HG02943 (cell line): ENCODE data around the gene RPS2.
"Not testable (repeated sequence)": the region's sequence is repeated elsewhere in the genome, so short reads cannot be mapped to it uniquely, and the experiment has no call there.

Experiments
- ATAC-seq: cut with Tn5 transposase; IDR thresholded peaks from one replicate; pipeline ENCODE4 v1.9.1; 2021; ENCODE audit warnings: mild to moderate bottlenecking, low read depth, moderate library complexity; ENCODE audit not compliant: unreplicated experiment

RPS2 gene

GRCh38 chr16:1966460-1966859 is 1.8 kb upstream of the RPS2 start, which contains the start of gene RNF151:
TSS of gene RNF151 (plus strand) at chr16:1966856. CDS start at chr16:1966882, 26 bp downstream.
- no peak for ATAC-seq

GRCh38 chr16:1965396-1966001 is 873 bp upstream of the RPS2 start:
- no peak for ATAC-seq

- ATAC-seq = peak; percentile 3
These were observed 670 bp downstream of the RPS2 start for GRCh38 chr16:1963806-1964505.

- ATAC-seq = not testable (repeated sequence)
These were observed 2.2 kb downstream of the RPS2 start for GRCh38 chr16:1962161-1963153.

- no peak for ATAC-seq
These were observed 3.0 kb downstream of the RPS2 start for GRCh38 chr16:1961651-1962067.

- ATAC-seq = no peak
These were observed 3.7 kb downstream of the RPS2 start for GRCh38 chr16:1960665-1961630.

GRCh38 chr16:1959269-1960039 is 5.2 kb downstream of the RPS2 start, which contains the start of gene NDUFB10:
TSS of gene NDUFB10 (plus strand) at chr16:1959538. CDS start at chr16:1959625, 87 bp downstream.
- peak; percentile 70 for ATAC-seq

GRCh38 chr16:1958715-1959268 is 5.8 kb downstream of the RPS2 start:
- ATAC-seq = no peak

- ATAC-seq = not testable (repeated sequence)
These were observed 6.5 kb downstream of the RPS2 start for GRCh38 chr16:1958143-1958491.

GRCh38 chr16:1957434-1958142 is 7.0 kb downstream of the RPS2 start:
- not testable (repeated sequence) for ATAC-seq

GRCh38 chr16:1953734-1954133 is 10.9 kb downstream of the RPS2 start:
- ATAC-seq = no peak

- ATAC-seq = no peak
These were observed 14.1 kb downstream of the RPS2 start for GRCh38 chr16:1950559-1950958.

- ATAC-seq = no peak
These were observed 14.6 kb downstream of the RPS2 start for GRCh38 chr16:1950047-1950446.

GRCh38 chr16:1949507-1949906 is 15.1 kb downstream of the RPS2 start:
- ATAC-seq = no peak

GRCh38 chr16:1947369-1947670 is 17.3 kb downstream of the RPS2 start:
- no peak for ATAC-seq

- ATAC-seq = no peak
These were observed 17.9 kb downstream of the RPS2 start for GRCh38 chr16:1946495-1947368.
